ENCODE results near the gene STAT6.
"Not testable (repeated sequence)": the region's sequence is repeated elsewhere in the genome, so short reads cannot be mapped to it uniquely, and the experiment has no call there.

The STAT6 gene

DNA sequence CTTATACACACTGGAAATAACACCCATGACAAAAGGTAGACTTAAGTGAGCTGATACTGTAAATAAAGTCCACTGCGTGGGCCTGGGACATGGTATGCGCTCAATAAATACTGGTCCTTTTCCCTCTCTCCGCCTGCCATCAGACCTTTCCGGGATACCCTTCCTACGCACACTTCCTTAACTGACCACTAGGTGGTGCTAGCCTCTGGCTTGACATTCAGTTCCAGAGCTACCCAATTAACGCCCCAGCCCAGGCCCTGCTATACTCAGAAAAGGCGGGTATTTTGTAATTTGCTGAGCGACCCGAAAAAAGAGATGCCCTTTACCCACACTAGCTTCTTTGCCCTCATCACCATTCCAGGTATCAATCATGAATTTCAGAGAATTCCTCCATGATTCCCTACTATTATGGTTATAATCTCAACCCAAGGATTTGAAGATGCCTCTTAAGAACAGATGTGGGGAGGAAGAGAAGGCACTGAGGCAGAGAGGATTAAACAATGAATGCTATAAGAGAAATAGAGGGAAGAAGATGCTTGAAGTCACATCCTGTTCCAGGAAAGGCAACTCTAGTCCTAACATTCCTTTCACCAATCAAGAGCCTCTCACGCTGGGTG, 13.2 kb upstream of the STAT6 start:
- no peak overlapping the region for H3K27ac ChIP-seq (ENCODE audit: low read depth, low read length, poor library complexity, severe bottlenecking)
- peaks cover 6% of the 10 kb centered on the region; the same call in 1 of the 2 replicates for H3K36me3 ChIP-seq (ENCODE audit: insufficient read depth, low read length)
- H3K9me2 ChIP-seq (ENCODE audit: low read depth, low read length) = no peaks in the 10 kb centered on the region
- no peak overlapping the region for H3K9ac ChIP-seq (ENCODE audit: low read length)
- no peaks in the 10 kb centered on the region for H3K79me2 ChIP-seq (ENCODE audit: insufficient read depth, low read length)
- H3K4me3 ChIP-seq (ENCODE audit: low read depth, low read length, poor library complexity, severe bottlenecking) = no peak overlapping the region
- H3K9me3 ChIP-seq (ENCODE audit: low read length) = peaks cover 3% of the 10 kb centered on the region; the same call in 1 of the 2 replicates
- no peaks in the 10 kb centered on the region for H4K20me1 ChIP-seq (ENCODE audit: insufficient read depth, low read length)
- no peak for TF ChIP-seq EZH2 (IDR thresholded peaks at IDR 0.05; ENCODE audit: borderline replicate concordance, low read length)
- TF ChIP-seq, protein P1, sequence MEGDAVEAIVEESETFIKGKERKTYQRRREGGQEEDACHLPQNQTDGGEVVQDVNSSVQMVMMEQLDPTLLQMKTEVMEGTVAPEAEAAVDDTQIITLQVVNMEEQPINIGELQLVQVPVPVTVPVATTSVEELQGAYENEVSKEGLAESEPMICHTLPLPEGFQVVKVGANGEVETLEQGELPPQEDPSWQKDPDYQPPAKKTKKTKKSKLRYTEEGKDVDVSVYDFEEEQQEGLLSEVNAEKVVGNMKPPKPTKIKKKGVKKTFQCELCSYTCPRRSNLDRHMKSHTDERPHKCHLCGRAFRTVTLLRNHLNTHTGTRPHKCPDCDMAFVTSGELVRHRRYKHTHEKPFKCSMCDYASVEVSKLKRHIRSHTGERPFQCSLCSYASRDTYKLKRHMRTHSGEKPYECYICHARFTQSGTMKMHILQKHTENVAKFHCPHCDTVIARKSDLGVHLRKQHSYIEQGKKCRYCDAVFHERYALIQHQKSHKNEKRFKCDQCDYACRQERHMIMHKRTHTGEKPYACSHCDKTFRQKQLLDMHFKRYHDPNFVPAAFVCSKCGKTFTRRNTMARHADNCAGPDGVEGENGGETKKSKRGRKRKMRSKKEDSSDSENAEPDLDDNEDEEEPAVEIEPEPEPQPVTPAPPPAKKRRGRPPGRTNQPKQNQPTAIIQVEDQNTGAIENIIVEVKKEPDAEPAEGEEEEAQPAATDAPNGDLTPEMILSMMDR (IDR thresholded peaks at IDR 0.05; ENCODE audit: low read length) = peak; percentile 84
- peaks cover 12% of the 10 kb centered on the region for H3K4me1 ChIP-seq (ENCODE audit: insufficient read depth, low read length, severe bottlenecking)
- H3F3A ChIP-seq (ENCODE audit: insufficient read depth, low read length) = no peaks in the 10 kb centered on the region
- no peak overlapping the region for H2AFZ ChIP-seq (ENCODE audit: low read length)
- H3K27me3 ChIP-seq (ENCODE audit: insufficient read depth, low read length) = peaks cover 21% of the 10 kb centered on the region; the same call in 1 of the 2 replicates
- H3K4me2 ChIP-seq (ENCODE audit: low read length) = no peak overlapping the region

DNA sequence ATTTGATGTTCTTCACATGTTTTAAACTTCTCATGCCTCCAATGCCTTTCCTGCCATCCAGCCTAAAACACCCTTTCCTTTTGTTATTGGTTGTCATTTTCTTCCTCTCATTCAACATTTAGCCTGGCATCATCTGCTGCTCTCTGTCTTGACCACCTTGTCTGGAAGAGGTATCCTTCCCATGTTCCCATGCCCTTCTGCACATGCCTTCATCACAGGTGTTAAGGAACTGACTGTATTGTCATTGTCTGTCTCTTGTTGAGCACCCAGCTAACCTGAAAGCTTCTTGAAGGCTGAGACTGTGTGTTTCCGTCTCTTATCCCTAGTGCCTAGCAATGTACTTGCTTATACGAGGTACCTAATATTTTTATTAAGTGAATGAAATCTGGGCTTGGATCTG, 12.7 kb upstream of the STAT6 start:
- H3K4me2 ChIP-seq (ENCODE audit: low read length) = no peak overlapping the region
- no peaks in the 10 kb centered on the region for H4K20me1 ChIP-seq (ENCODE audit: insufficient read depth, low read length)

DNA sequence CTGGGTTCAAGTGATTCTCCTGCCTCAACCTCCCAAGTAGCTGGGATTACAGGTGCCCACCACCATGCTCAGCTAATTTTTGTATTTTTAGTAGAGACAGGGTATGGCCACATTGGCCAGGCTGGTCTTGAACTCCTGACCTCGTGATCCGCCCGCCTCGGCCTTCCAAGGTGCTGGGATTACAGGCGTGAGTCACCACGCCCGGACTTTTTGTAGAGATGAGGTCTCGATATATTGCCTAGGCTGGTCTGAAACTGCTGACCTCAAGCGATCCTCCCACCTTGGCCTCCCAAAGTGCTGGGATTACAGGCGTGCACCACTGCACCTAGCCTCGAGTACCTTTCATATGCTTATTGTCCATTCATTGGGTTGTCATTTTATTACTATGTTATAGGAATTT, 9.6 kb upstream of the STAT6 start:
- not testable (repeated sequence) for H3K9me3 ChIP-seq (ENCODE audit: low read length); H3F3A ChIP-seq (ENCODE audit: insufficient read depth, low read length); H3K36me3 ChIP-seq (ENCODE audit: insufficient read depth, low read length); H3K9ac ChIP-seq (ENCODE audit: low read length); H3K9me2 ChIP-seq (ENCODE audit: low read depth, low read length); H3K4me2 ChIP-seq (ENCODE audit: low read length); H3K79me2 ChIP-seq (ENCODE audit: insufficient read depth, low read length); H2AFZ ChIP-seq (ENCODE audit: low read length); H3K4me1 ChIP-seq (ENCODE audit: insufficient read depth, low read length, severe bottlenecking); H3K4me3 ChIP-seq (ENCODE audit: low read depth, low read length, poor library complexity, severe bottlenecking); H3K27ac ChIP-seq (ENCODE audit: low read depth, low read length, poor library complexity, severe bottlenecking); H4K20me1 ChIP-seq (ENCODE audit: insufficient read depth, low read length)
- peaks cover 14% of the 10 kb centered on the region; the same call in 1 of the 2 replicates for H3K27me3 ChIP-seq (ENCODE audit: insufficient read depth, low read length)

More for the DNA sequence above, 12.7 kb upstream of the STAT6 start:
- H3K4me3 ChIP-seq (ENCODE audit: low read depth, low read length, poor library complexity, severe bottlenecking) = no peak overlapping the region
- no peaks in the 10 kb centered on the region for H3K9me2 ChIP-seq (ENCODE audit: low read depth, low read length)
- peaks cover 3% of the 10 kb centered on the region; the same call in 1 of the 2 replicates for H3K9me3 ChIP-seq (ENCODE audit: low read length)
- H3K9ac ChIP-seq (ENCODE audit: low read length) = no peak overlapping the region
- H3K27ac ChIP-seq (ENCODE audit: low read depth, low read length, poor library complexity, severe bottlenecking) = no peak overlapping the region
- peaks cover 6% of the 10 kb centered on the region; the same call in 1 of the 2 replicates for H3K36me3 ChIP-seq (ENCODE audit: insufficient read depth, low read length)
- peaks cover 21% of the 10 kb centered on the region; the same call in 1 of the 2 replicates for H3K27me3 ChIP-seq (ENCODE audit: insufficient read depth, low read length)
- H3F3A ChIP-seq (ENCODE audit: insufficient read depth, low read length) = no peaks in the 10 kb centered on the region
- H3K79me2 ChIP-seq (ENCODE audit: insufficient read depth, low read length) = no peaks in the 10 kb centered on the region
- TF ChIP-seq, protein P1 (IDR thresholded peaks at IDR 0.05; ENCODE audit: low read length) = no peak
- TF ChIP-seq EZH2 (IDR thresholded peaks at IDR 0.05; ENCODE audit: borderline replicate concordance, low read length) = no peak
- no peak overlapping the region for H2AFZ ChIP-seq (ENCODE audit: low read length)
- H3K4me1 ChIP-seq (ENCODE audit: insufficient read depth, low read length, severe bottlenecking) = peaks cover 12% of the 10 kb centered on the region
